IMR-90 (cell line): ENCODE results near the gene HAGHL. TPM values are rescaled to one million over a fixed set of nuclear protein-coding genes. Genes with fewer than 3 reads are reported as not detected.
A peak's percentile ranks its signal among the peaks of the same experiment; 100 is the strongest.

Experiments
- ATAC-seq: fragments of 200-7000 bp; cut with Tn5 transposase; 2 replicates; pipeline ENCODE4 v1.9.1; 2020; ENCODE audit warnings: low read depth, mild to moderate bottlenecking, moderate library complexity
- BruUV-seq: library from RNA; stranded (reverse); fragments of 400-500 nt; replicated peaks from 2 replicates; lab custom pipeline; 2021; lab: Mats Ljungman, UMichigan
- CTCF ChIA-PET: fragments of 300-600 bp; formaldehyde crosslinking; extraction: SDS; loops from one replicate; lab custom pipeline; 2021; ENCODE audit warnings: antibody characterized with exemption; lab: Yijun Ruan, JAX
- POLR2A ChIA-PET: fragments of 300-600 bp; sonication (Branson Sonifier 250); formaldehyde crosslinking; loops from one replicate; lab custom pipeline; 2022; ENCODE audit warnings: antibody characterized with exemption; ENCODE audit not compliant: unreplicated experiment; lab: Charles Lee
- DNase-seq: peaks from one replicate; pipeline ENCODE4 v3.0.0; 2013
- H2AFZ ChIP-seq: replicated peaks from 2 replicates; pipeline ENCODE3; 2013; ENCODE audit warnings: low read length, mild to moderate bottlenecking; ENCODE audit not compliant: poor library complexity
- H2AK5ac ChIP-seq: 2 replicates; pipeline ENCODE4 v1.6.1; 2013; ENCODE audit warnings: low read depth, low read length, inconsistent platforms
- H2AK9ac ChIP-seq: replicated peaks from 2 replicates; pipeline ENCODE3; 2013; ENCODE audit warnings: mild to moderate bottlenecking, low read depth, low read length, moderate library complexity; ENCODE audit not compliant: poor library complexity
- H2BK120ac ChIP-seq: 2 replicates; pipeline ENCODE4 v1.6.1; 2013; ENCODE audit warnings: low read depth, low read length, inconsistent platforms
- H2BK15ac ChIP-seq: 3 replicates; pipeline ENCODE4 v1.6.1; 2013; ENCODE audit warnings: low read depth, low read length, inconsistent platforms
- H2BK20ac ChIP-seq: 2 replicates; pipeline ENCODE4 v1.6.1; 2013; ENCODE audit warnings: low read depth, mild to moderate bottlenecking, inconsistent platforms, low read length, moderate library complexity
- H2BK5ac ChIP-seq: 2 replicates; pipeline ENCODE4 v1.6.1; 2013; ENCODE audit warnings: mild to moderate bottlenecking, low read depth, low read length, inconsistent platforms; ENCODE audit not compliant: poor library complexity, severe bottlenecking
- H3K14ac ChIP-seq: replicated peaks from 2 replicates; pipeline ENCODE4 v1.6.1; 2013; ENCODE audit warnings: low read depth, low read length, inconsistent platforms
- H3K18ac ChIP-seq: 2 replicates; pipeline ENCODE4 v1.6.1; 2013; ENCODE audit warnings: low read depth, low read length, control low read depth
- H3K23ac ChIP-seq: 2 replicates; pipeline ENCODE4 v1.6.1; 2013; ENCODE audit warnings: low read depth, low read length, inconsistent platforms
- H3K27ac ChIP-seq: 2 replicates; pipeline ENCODE4 v1.5.1; 2013; ENCODE audit warnings: mild to moderate bottlenecking, control low read depth, low read length; ENCODE audit not compliant: insufficient read depth
- H3K27me3 ChIP-seq: 2 replicates; pipeline ENCODE4 v1.6.1; 2013; ENCODE audit warnings: low read length; ENCODE audit not compliant: control insufficient read depth, insufficient read depth
- H3K36me3 ChIP-seq: 2 replicates; pipeline ENCODE4 v1.6.1; 2013; ENCODE audit warnings: low read length, mixed read lengths; ENCODE audit not compliant: control insufficient read depth, insufficient read depth
- H3K4ac ChIP-seq: 2 replicates; pipeline ENCODE4 v1.6.1; 2013; ENCODE audit warnings: low read depth, low read length, inconsistent platforms
- H3K4me1 ChIP-seq: 2 replicates; pipeline ENCODE4 v1.6.1; 2013; ENCODE audit warnings: low read length, mixed read lengths; ENCODE audit not compliant: control insufficient read depth, insufficient read depth
- H3K4me2 ChIP-seq: 2 replicates; pipeline ENCODE4 v1.6.1; 2013; ENCODE audit warnings: low read depth, mild to moderate bottlenecking, control low read depth, low read length, moderate library complexity
- H3K4me3 ChIP-seq: 2 replicates; pipeline ENCODE4 v1.5.1; 2013; ENCODE audit warnings: low read depth, mild to moderate bottlenecking, control low read depth, low read length, moderate library complexity; ENCODE audit not compliant: insufficient read depth
- H3K56ac ChIP-seq: 2 replicates; pipeline ENCODE4 v1.6.1; 2013; ENCODE audit warnings: low read length, inconsistent platforms; ENCODE audit not compliant: insufficient read depth; ENCODE audit errors: extremely low read depth
- H3K79me1 ChIP-seq, 2 experiments: 2 replicates each; pipeline ENCODE4 v1.6.1; 2013; ENCODE audit warnings: low read length in 2 of 2, inconsistent platforms in 1 of 2, low read depth in 1 of 2
- H3K9ac ChIP-seq: 2 replicates; pipeline ENCODE4 v1.6.1; 2013; ENCODE audit warnings: low read depth, low read length, control low read depth
- H3K9me1 ChIP-seq: 2 replicates; pipeline ENCODE4 v1.6.1; 2013; ENCODE audit warnings: low read length, inconsistent platforms; ENCODE audit not compliant: insufficient read depth
- H3K9me3 ChIP-seq: 2 replicates; pipeline ENCODE4 v1.6.1; 2013; ENCODE audit warnings: low read length; ENCODE audit not compliant: control insufficient read depth, insufficient read depth
- H4K20me1 ChIP-seq: 2 replicates; pipeline ENCODE4 v1.6.1; 2013; ENCODE audit warnings: low read length, inconsistent platforms; ENCODE audit not compliant: insufficient read depth
- H4K5ac ChIP-seq: 2 replicates; pipeline ENCODE4 v1.6.1; 2013; ENCODE audit warnings: mild to moderate bottlenecking, low read depth, low read length, control low read depth
- H4K8ac ChIP-seq, 2 experiments: 2 replicates each; pipeline ENCODE4 v1.6.1; 2013; ENCODE audit warnings: low read depth in 2 of 2, low read length in 2 of 2, control low read depth in 1 of 2, inconsistent platforms in 1 of 2
- H4K91ac ChIP-seq: 2 replicates; pipeline ENCODE4 v1.6.1; 2013; ENCODE audit warnings: low read depth, low read length, inconsistent platforms; ENCODE audit not compliant: insufficient read depth
- SMC3 ChIP-seq: fragments of 150-350 bp; IDR thresholded peaks from 2 replicates; pipeline ENCODE4 v1.6.1; 2016; ENCODE audit warnings: low read depth, mild to moderate bottlenecking, antibody characterized with exemption, low read length, moderate library complexity
- WGBS, 2 experiments: methylation state at CpG; one replicate each; pipeline versions ENCODE4 v1.1.5 to v1.1.7; 2013; ENCODE audit warnings: missing lambda C conversion rate in 2 of 2; ENCODE audit not compliant: insufficient read length in 1 of 2; ENCODE audit errors: extremely low coverage in 2 of 2; 5-methylcytosine and 5-hydroxymethylcytosine counted together
- dilution Hi-C: fragments of 300-500 bp; cut with HindIII; formaldehyde crosslinking; loops from one replicate; pipeline ENCODE4 v1.14.3; 2018; ENCODE audit warnings: low sequenced_read_pairs; ENCODE audit not compliant: unreplicated experiment
- in situ Hi-C: fragments of 300-500 bp; cut with MboI; formaldehyde crosslinking; loops from 3 replicates; pipeline ENCODE4 v1.14.3; 2019; ENCODE audit warnings: low sequenced_read_pairs, inconsistent platforms, mixed read lengths
- intact Hi-C: fragments of 100-400 bp; cut with micrococcal nuclease; formaldehyde crosslinking; loops from 2 replicates; pipeline ENCODE4 v1.10.0; 2022
- polyA plus RNA-seq, 3 experiments: library from polyadenylated mRNA; depleted of rRNA; stranded (reverse); fragments of >200 nt; gene quantifications; 2 replicates each; pipeline ENCODE4 v1.2.3, GENCODE V29; 2012; ENCODE audit warnings: low replicate concordance in 1 of 3
- total RNA-seq: library from RNA; depleted of rRNA; stranded (reverse); fragments of >200 nt; gene quantifications from 2 replicates; pipeline ENCODE4 v1.2.3, GENCODE V29; 2012
- TF ChIP-seq, protein P1 (sequence below): conservative IDR thresholded peaks from 2 replicates; pipeline ENCODE4 v1.5.1; 2012; ENCODE audit warnings: mild to moderate bottlenecking, low read depth, low read length, improper control_type of control experiment

HAGHL gene
- total and polyA plus RNA-seq, 2 of the 4 experiments (the other 2 are of a cell fraction): 3.0 to 12.5 TPM

DNA sequence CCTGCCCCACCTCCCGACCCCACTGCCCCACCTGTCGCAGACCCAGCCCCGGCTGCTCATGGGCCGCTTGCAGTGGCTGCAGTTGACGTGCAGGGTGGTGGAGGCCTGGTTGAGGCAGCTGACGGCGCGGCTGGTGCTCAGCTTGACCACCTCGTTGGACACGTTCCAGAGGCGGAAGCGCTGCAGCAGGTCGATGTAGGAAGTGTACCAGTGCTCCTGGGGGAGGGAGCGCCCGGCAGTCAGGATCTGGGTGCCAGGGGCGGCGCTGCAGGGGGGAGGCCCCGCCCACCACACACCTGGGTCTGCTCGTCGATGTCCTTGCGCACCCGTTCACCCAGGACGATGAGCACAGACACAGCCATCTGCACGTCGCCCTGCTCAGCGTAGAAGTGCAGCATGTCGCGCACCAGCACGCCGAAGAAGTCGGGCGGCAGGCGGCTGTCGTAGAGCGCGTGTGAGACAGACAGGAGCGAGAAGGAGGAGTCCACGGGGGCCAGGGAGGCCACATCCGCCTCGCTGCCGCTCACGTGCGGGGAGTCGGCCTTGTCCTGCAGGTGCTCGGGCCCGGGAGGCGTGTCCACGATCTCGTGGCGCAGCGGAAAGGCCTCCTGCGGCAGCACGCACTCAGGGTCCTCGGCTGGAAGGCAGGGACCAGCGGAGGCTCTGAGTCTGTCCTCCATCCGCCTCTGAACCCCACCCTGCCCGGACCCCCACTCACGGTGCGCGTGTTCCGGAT lies 41.8 kb upstream of the HAGHL start (continued):
- TF ChIP-seq, protein P1, sequence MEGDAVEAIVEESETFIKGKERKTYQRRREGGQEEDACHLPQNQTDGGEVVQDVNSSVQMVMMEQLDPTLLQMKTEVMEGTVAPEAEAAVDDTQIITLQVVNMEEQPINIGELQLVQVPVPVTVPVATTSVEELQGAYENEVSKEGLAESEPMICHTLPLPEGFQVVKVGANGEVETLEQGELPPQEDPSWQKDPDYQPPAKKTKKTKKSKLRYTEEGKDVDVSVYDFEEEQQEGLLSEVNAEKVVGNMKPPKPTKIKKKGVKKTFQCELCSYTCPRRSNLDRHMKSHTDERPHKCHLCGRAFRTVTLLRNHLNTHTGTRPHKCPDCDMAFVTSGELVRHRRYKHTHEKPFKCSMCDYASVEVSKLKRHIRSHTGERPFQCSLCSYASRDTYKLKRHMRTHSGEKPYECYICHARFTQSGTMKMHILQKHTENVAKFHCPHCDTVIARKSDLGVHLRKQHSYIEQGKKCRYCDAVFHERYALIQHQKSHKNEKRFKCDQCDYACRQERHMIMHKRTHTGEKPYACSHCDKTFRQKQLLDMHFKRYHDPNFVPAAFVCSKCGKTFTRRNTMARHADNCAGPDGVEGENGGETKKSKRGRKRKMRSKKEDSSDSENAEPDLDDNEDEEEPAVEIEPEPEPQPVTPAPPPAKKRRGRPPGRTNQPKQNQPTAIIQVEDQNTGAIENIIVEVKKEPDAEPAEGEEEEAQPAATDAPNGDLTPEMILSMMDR: no peak

DNA sequence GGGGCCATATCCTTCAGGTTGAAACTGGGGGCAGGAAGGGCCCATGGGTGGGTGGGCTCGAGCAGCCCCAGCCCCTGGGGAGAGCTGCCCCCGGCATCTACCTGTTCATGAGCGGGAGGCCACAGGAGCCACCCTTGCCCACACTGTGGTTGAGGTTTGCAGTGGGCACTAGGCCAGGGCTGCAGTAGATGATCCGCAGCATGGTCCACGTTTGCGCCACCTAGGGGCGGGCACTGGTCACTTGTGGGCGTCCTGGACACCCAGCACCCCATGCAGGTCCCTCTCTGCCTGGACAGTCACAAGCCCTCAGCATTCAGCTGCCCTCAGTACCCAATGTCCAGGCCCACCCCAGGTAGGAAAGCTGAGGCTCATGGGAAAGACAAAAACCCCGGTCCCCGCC lies 40.9 kb upstream of the HAGHL start:
- 94% methylated on average over 3 of the region's 10 CpGs; no CpG with 5 or more reads in 1 of the 2 experiments for WGBS, 2 experiments
- Histone ChIP-seq H3K36me3 (peaks cover 41% of the 10 kb centered on the region), H3K4me2 (no peak overlapping the region), H4K8ac (no peak overlapping the region), H2BK120ac (no peak overlapping the region), H3K56ac (no peak overlapping the region), H4K5ac (no peak overlapping the region), H3K14ac (no peak overlapping the region), H3K27me3 (no peaks in the 10 kb centered on the region), H3K4ac (no peak overlapping the region), H4K91ac (no peak overlapping the region), H2AFZ (no peak overlapping the region), H4K20me1 (peaks cover 24% of the 10 kb centered on the region), H3K4me3 (no peak overlapping the region), H2AK5ac (no peak overlapping the region), H3K23ac (no peak overlapping the region), H2BK20ac (no peak overlapping the region), H3K27ac (no peak overlapping the region), H2AK9ac (peak overlapping the region; percentile 16), H2BK15ac (no peak overlapping the region), H3K79me1 (peaks cover 19 to 61% of the 10 kb centered on the region in 2 experiments), H2BK5ac (no peak overlapping the region), H3K9ac (no peak overlapping the region), H3K4me1 (peaks cover 29% of the 10 kb centered on the region), H3K18ac (no peak overlapping the region), H3K9me3 (no peaks in the 10 kb centered on the region), H3K9me1 (peaks cover 13% of the 10 kb centered on the region)
- ATAC-seq (no peak), DNase-seq (peak; percentile 13)
- CTCF ChIA-PET: no interaction called here
- intact Hi-C loops: no loop called here
- dilution Hi-C loops: no loop called here
- TF ChIP-seq SMC3: no peak
- TF ChIP-seq, protein P1: peak; percentile 35; the same call in 1 of the 2 replicates
- in situ Hi-C loops: no loop called here
- BruUV-seq: no TSS peak
- POLR2A ChIA-PET: interaction anchor here (0.5 kb wide), 1 partner anchor 102 kb away, joined by 4 read pairs; the partner anchor contains the start of gene RPUSD1
